Heart right ventricle (tissue), 16 donors: ENCODE measurements around the gene TRIM16. TPM values are rescaled to one million over a fixed set of nuclear protein-coding genes. Genes with fewer than 3 reads are reported as not detected.
"Not testable (repeated sequence)": the region's sequence is repeated elsewhere in the genome, so short reads cannot be mapped to it uniquely, and the experiment has no call there.

ENCODE experiments used
- ATAC-seq, 8 donors: fragments of 200-7000 bp; cut with Tn5 transposase; one replicate each; pipeline ENCODE4 v1.9.1; 2020; ENCODE audit warnings: mild to moderate bottlenecking in 8 of 8, moderate library complexity in 8 of 8, moderate number of reproducible peaks in 1 of 8
- DNase-seq, 2 donors: peaks; one replicate each; pipeline ENCODE4 v3.0.0-alpha.2; 2020
- H3K27ac ChIP-seq, 10 donors: fragments of 200-600 bp; sonication (generic) in 2 of 10; one replicate each; pipeline versions ENCODE4 v1.5.0 to v1.8.0; 2020 to 2022; ENCODE audit warnings: mild to moderate bottlenecking in 3 of 10
- H3K27me3 ChIP-seq, 7 donors: fragments of 200-600 bp; one replicate each; pipeline ENCODE4 v1.8.0; 2021 to 2022; ENCODE audit warnings: mild to moderate bottlenecking in 2 of 7
- H3K36me3 ChIP-seq, 9 donors: fragments of 200-600 bp; sonication (generic) in 1 of 9; one replicate each; pipeline versions ENCODE4 v1.5.0 to v1.8.0; 2020 to 2022; ENCODE audit warnings: mild to moderate bottlenecking in 2 of 9
- H3K4me1 ChIP-seq, 9 donors: fragments of 200-600 bp; sonication (generic) in 1 of 9; one replicate each; pipeline versions ENCODE4 v1.5.0 to v1.8.0; 2020 to 2022; ENCODE audit warnings: mild to moderate bottlenecking in 4 of 9
- H3K4me3 ChIP-seq, 10 donors: fragments of 200-600 bp; sonication (generic) in 2 of 10; one replicate each; pipeline versions ENCODE4 v1.5.0 to v1.8.0; 2020 to 2022; ENCODE audit warnings: mild to moderate bottlenecking in 7 of 10, moderate library complexity in 2 of 10
- H3K9me3 ChIP-seq, 11 donors: fragments of 200-600 bp in 10 of 11; sonication (generic) in 2 of 11; one replicate each; pipeline versions ENCODE4 v1.5.0 to v1.8.0; 2013 to 2022; ENCODE audit warnings: mild to moderate bottlenecking in 2 of 11, control low read depth in 1 of 11, moderate library complexity in 1 of 11
- CTCF ChIP-seq, 9 donors: fragments of 200-600 bp; sonication (generic) in 2 of 9; IDR thresholded peaks; one replicate each; pipeline versions ENCODE4 v1.5.0 to v1.8.0; 2021 to 2022; ENCODE audit warnings: antibody characterized with exemption in 9 of 9, mild to moderate bottlenecking in 5 of 9, moderate library complexity in 1 of 9
- WGBS, 2 donors: extraction: QIAGEN DNeasy Blood & Tissue Kit; methylation state at CpG; one replicate each; pipeline ENCODE4 v1.1.7; 2013; ENCODE audit warnings: inconsistent platforms in 1 of 2; 5-methylcytosine and 5-hydroxymethylcytosine counted together
- intact Hi-C, 10 donors: fragments of 100-400 bp; cut with DNase I; formaldehyde crosslinking; loops; one replicate each; pipeline versions ENCODE4 v1.11.1 to v1.14.2; 2022
- long read RNA-seq, 3 donors: library from polyadenylated mRNA; unstranded; transcript quantifications; one replicate each; pipeline ENCODE4 v2.0.0, GENCODE V29; 2020 to 2021
- polyA plus RNA-seq, 2 donors: library from polyadenylated mRNA; stranded (reverse); fragments of 200-250 nt; gene quantifications; one replicate each; pipeline ENCODE4 v1.2.3, GENCODE V29; 2013
- total RNA-seq, 10 donors: library from RNA; stranded (reverse); fragmentation: NEBNext Ultra II Directional in 3 of 10; extraction: Animal tissue kit (Norgen Biotek cat#: 25700) in 3 of 10; gene quantifications; one replicate each; pipeline versions ENCODE4 v1.2.1 to v1.2.4, GENCODE V29; 2021 to 2023
- donor health status: Arrhythmogenic right ventricular cardiomyopathy.
- donor health status: ischemic (EF 13 %, LVEDD 7.1; RV severe dilation, severe dysfunction).
- donor health status: healthy with polysubstance abuse.
- donor health status: DM: no; HTN: yes; CAD: no.
- donor health status: DM: no; HTN: no; CAD: no.
- donor health status: ischemic (EF 25% LVEDD 6.9; RV normal size, moderate dysfunction).
- donor health status: ischemic (EF 25% LVEDD 5.7; RV mildly dilated, moderate dysfunction).
- donor health status: healthy.
- donor health status: DM: yes; HTN: yes; CAD: no.
- donor health status: Ischemic cardiomyopathy.
- donor health status: ischemic (EF 35%, LVEDD 5.7; RV mildly dilated, moderate dysfunction).
- donor health status: nonischemic (EF 11% LVEDD 7.7; RV severe dilation, severe dysfunction).
- donor health status: DM: yes; HTN: yes; CAD: no.
- donor health status: PGD.
- donor health status: ischemic (EF 29% LVEDD 5.4; RV normal size, mild dysfunction).
- donor health status: nonischemic (EF 23%, LVEDD 6.1; RV moderate dilation, normal function).

TRIM16 gene
- total RNA-seq: 10 to 100 TPM; 11.3 to 41.5 (median 22.5) TPM
- polyA plus RNA-seq: 10 to 100 TPM in 1 of 2 donors, 1 to 10 TPM in 1; 8.2 to 13.8 TPM
- long read RNA-seq, donor 1, transcript TRIM16-211 (5 exons, 1,979 nt): major isoform, 19 of 61 reads
- long read RNA-seq, donor 1, partial matches to known transcripts: 29 of 61 reads
- long read RNA-seq, donor 1, other reads (novel, unspliced or antisense): 11 of 61 reads
- long read RNA-seq, donor 2, transcript TRIM16-211 (5 exons, 1,979 nt): major isoform, 10 of 45 reads
- long read RNA-seq, donor 2, partial matches to known transcripts: 29 of 45 reads
- long read RNA-seq, donor 2, other reads (novel, unspliced or antisense): 6 of 45 reads
- long read RNA-seq, donor 3, transcript TRIM16-211 (5 exons, 1,979 nt): major isoform, 19 of 95 reads
- long read RNA-seq, donor 3, partial matches to known transcripts: 46 of 95 reads
- long read RNA-seq, donor 3, other reads (novel, unspliced or antisense): 25 of 95 reads

- WGBS, 2 donors: 1 to 3% methylated on average over 29 to 35 of the region's 35 CpGs
- peak; percentile 81 to 85 for DNase-seq
- intact Hi-C loops: not testable (repeated sequence)
Measured at GRCh38 chr17:15683824-15684478, at the start of gene TRIM16. Gene TRIM16, minus strand, starts transcription at chr17:15684311. Its CDS starts 32,702 bp downstream, at chr17:15651609.

GRCh38 chr17:15733174-15733789 is 49.2 kb upstream of the TRIM16 start:
- not testable (repeated sequence) for H3K27me3 ChIP-seq

More at GRCh38 chr17:15683824-15684478, at the start of gene TRIM16:
- Histone ChIP-seq H3K27ac (peak within 1 kb of the TSS in 9 of 10 donors; percentile 38 to 81 (median 60)), H3K4me3 (peak within 1 kb of the TSS; percentile 30 to 69 (median 62))
- TF ChIP-seq CTCF (IDR thresholded peaks at IDR 0.05): peak in 2 of 9 donors; percentile 22 to 43
- ATAC-seq: peak; percentile 89 to 98 (median 96)
- not testable (repeated sequence) for H3K36me3 ChIP-seq, H3K4me1 ChIP-seq, H3K9me3 ChIP-seq, H3K27me3 ChIP-seq

GRCh38 chr17:15731900-15732299 is 47.8 kb upstream of the TRIM16 start, which contains the start of gene TBC1D26:
Gene TBC1D26, plus strand, starts transcription at chr17:15732283. Its CDS starts 3,066 bp downstream, at chr17:15735349.
- 77 to 87% methylated on average over 8 to 10 of the region's 10 CpGs for WGBS, 2 donors

More at GRCh38 chr17:15733174-15733789, 49.2 kb upstream of the TRIM16 start:
- H3K4me1 ChIP-seq, ATAC-seq, DNase-seq, H3K27ac ChIP-seq, H3K9me3 ChIP-seq, H3K4me3 ChIP-seq, H3K36me3 ChIP-seq, intact Hi-C loops: not testable (repeated sequence)
- 86 to 94% methylated on average over 8 of the region's 10 CpGs for WGBS, 2 donors

GRCh38 chr17:15730535-15730934 is 46.4 kb upstream of the TRIM16 start:
- H3K27me3 ChIP-seq, H3K4me1 ChIP-seq, DNase-seq, H3K4me3 ChIP-seq, H3K27ac ChIP-seq, ATAC-seq, H3K36me3 ChIP-seq, intact Hi-C loops: not testable (repeated sequence)
- WGBS, 2 donors: 87% methylated on average over 6 to 9 of the region's 14 CpGs
- H3K9me3 ChIP-seq: peaks cover 0 to 12% (median 0%) of the 10 kb centered on the region in 11 donors

More at GRCh38 chr17:15731900-15732299, 47.8 kb upstream of the TRIM16 start, which contains the start of gene TBC1D26:
- H3K27me3 ChIP-seq, H3K27ac ChIP-seq, intact Hi-C loops, DNase-seq, H3K4me3 ChIP-seq, H3K4me1 ChIP-seq, H3K9me3 ChIP-seq, H3K36me3 ChIP-seq, ATAC-seq: not testable (repeated sequence)

- H3K27ac ChIP-seq, H3K4me1 ChIP-seq, H3K4me3 ChIP-seq, DNase-seq, H3K27me3 ChIP-seq, ATAC-seq, intact Hi-C loops: not testable (repeated sequence)
- 98 to 99% methylated on average over 11 of the region's 11 CpGs for WGBS, 2 donors
- Histone ChIP-seq H3K36me3 (peaks cover 0 to 60% (median 14%) of the 10 kb centered on the region in 9 donors), H3K9me3 (peaks cover 0 to 85% (median 42%) of the 10 kb centered on the region in 11 donors)
Measured at GRCh38 chr17:15716601-15717563, 32.8 kb upstream of the TRIM16 start.

- H3K4me1 ChIP-seq, DNase-seq, intact Hi-C loops, H3K27ac ChIP-seq, H3K27me3 ChIP-seq, ATAC-seq, H3K4me3 ChIP-seq: not testable (repeated sequence)
- Histone ChIP-seq H3K9me3 (peaks cover 0 to 85% (median 4%) of the 10 kb centered on the region in 11 donors), H3K36me3 (peaks cover 0 to 97% (median 26%) of the 10 kb centered on the region in 9 donors)
- 97% methylated on average over 3 of the region's 3 CpGs for WGBS, 2 donors
Measured at GRCh38 chr17:15708879-15709278, 24.8 kb upstream of the TRIM16 start.

- intact Hi-C loops, ATAC-seq, H3K27ac ChIP-seq, H3K4me1 ChIP-seq, DNase-seq, H3K27me3 ChIP-seq, H3K4me3 ChIP-seq: not testable (repeated sequence)
- peaks cover 0 to 50% (median 3%) of the 10 kb centered on the region in 11 donors for H3K9me3 ChIP-seq
- 98% methylated on average over 32 of the region's 32 CpGs for WGBS, 2 donors
- H3K36me3 ChIP-seq: peaks cover 0 to 63% (median 16%) of the 10 kb centered on the region in 9 donors
Measured at GRCh38 chr17:15704813-15705212, 20.7 kb upstream of the TRIM16 start.

- intact Hi-C loops, ATAC-seq, H3K27ac ChIP-seq, H3K4me3 ChIP-seq, H3K27me3 ChIP-seq, H3K4me1 ChIP-seq, DNase-seq: not testable (repeated sequence)
- Histone ChIP-seq H3K9me3 (peaks cover 0 to 44% (median 3%) of the 10 kb centered on the region in 11 donors), H3K36me3 (peaks cover 0 to 57% (median 16%) of the 10 kb centered on the region in 9 donors)
- 98 to 99% methylated on average over 24 of the region's 33 CpGs for WGBS, 2 donors
Measured at GRCh38 chr17:15704239-15704638, 20.1 kb upstream of the TRIM16 start.
